Measurements from ENCODE around the gene RHOBTB3.

RHOBTB3 gene

GRCh38 chr5:95739857-95740256, 8.7 kb downstream of the RHOBTB3 start:
- no peaks in the 10 kb centered on the region for H3K9me3 Mint-ChIP-seq
- H3K27ac Mint-ChIP-seq, result no peak overlapping the region
- H3K4me3 Mint-ChIP-seq, result no peak overlapping the region
- no peaks in the 10 kb centered on the region for H3K4me1 Mint-ChIP-seq
- ATAC-seq, result no peak
- H3K27me3 Mint-ChIP-seq, result peaks cover 25% of the 10 kb centered on the region
- no peak for DNase-seq

- Mint-ChIP-seq H3K9me3 (no peaks in the 10 kb centered on the region), H3K27ac (no peak overlapping the region), H3K4me3 (no peak overlapping the region), H3K27me3 (peaks cover 19% of the 10 kb centered on the region), H3K4me1 (peaks cover 7% of the 10 kb centered on the region)
- ATAC-seq (no peak), DNase-seq (no peak)
Measured at GRCh38 chr5:95741458-95741857, 10.3 kb downstream of the RHOBTB3 start.

- no peak overlapping the region for H3K4me3 Mint-ChIP-seq
- no peak overlapping the region for H3K27ac Mint-ChIP-seq
- no peak for DNase-seq
- no peaks in the 10 kb centered on the region for H3K9me3 Mint-ChIP-seq
- no peak for ATAC-seq
- H3K27me3 Mint-ChIP-seq, result peaks cover 12% of the 10 kb centered on the region
- peaks cover 16% of the 10 kb centered on the region for H3K4me1 Mint-ChIP-seq
Measured at GRCh38 chr5:95743232-95743631, 12.1 kb downstream of the RHOBTB3 start.

GRCh38 chr5:95743877-95744276, 12.7 kb downstream of the RHOBTB3 start:
- ATAC-seq (no peak), DNase-seq (no peak)
- Mint-ChIP-seq H3K27ac (no peak overlapping the region), H3K4me3 (no peak overlapping the region), H3K27me3 (peaks cover 12% of the 10 kb centered on the region), H3K9me3 (no peaks in the 10 kb centered on the region), H3K4me1 (peaks cover 16% of the 10 kb centered on the region)

GRCh38 chr5:95746194-95746593, 15.1 kb downstream of the RHOBTB3 start:
- Mint-ChIP-seq H3K9me3 (no peaks in the 10 kb centered on the region), H3K27me3 (peaks cover 12% of the 10 kb centered on the region)
- ATAC-seq, result no peak

GRCh38 chr5:95746722-95747679, 15.9 kb downstream of the RHOBTB3 start:
- Mint-ChIP-seq H3K4me1 (peaks cover 16% of the 10 kb centered on the region), H3K4me3 (no peak overlapping the region), H3K9me3 (no peaks in the 10 kb centered on the region), H3K27ac (no peak overlapping the region), H3K27me3 (peaks cover 12% of the 10 kb centered on the region)
- peak; percentile 80 for ATAC-seq
- DNase-seq, result no peak

More at GRCh38 chr5:95746194-95746593, 15.1 kb downstream of the RHOBTB3 start:
- no peak for DNase-seq
- no peak overlapping the region for H3K4me3 Mint-ChIP-seq
- H3K4me1 Mint-ChIP-seq, result peaks cover 16% of the 10 kb centered on the region
- no peak overlapping the region for H3K27ac Mint-ChIP-seq

GRCh38 chr5:95748133-95748532, 17.0 kb downstream of the RHOBTB3 start:
- Mint-ChIP-seq H3K27me3 (peaks cover 12% of the 10 kb centered on the region), H3K4me1 (peaks cover 16% of the 10 kb centered on the region), H3K27ac (no peak overlapping the region), H3K4me3 (no peak overlapping the region), H3K9me3 (no peaks in the 10 kb centered on the region)
- ATAC-seq (no peak), DNase-seq (no peak)

- Mint-ChIP-seq H3K4me3 (no peak overlapping the region), H3K4me1 (peaks cover 2% of the 10 kb centered on the region), H3K27me3 (peaks cover 6% of the 10 kb centered on the region), H3K9me3 (no peaks in the 10 kb centered on the region), H3K27ac (no peak overlapping the region)
- ATAC-seq (no peak), DNase-seq (no peak)
Measured at GRCh38 chr5:95754545-95754944, 23.4 kb downstream of the RHOBTB3 start.

GRCh38 chr5:95759005-95759404, 27.9 kb downstream of the RHOBTB3 start:
- Mint-ChIP-seq H3K4me1 (peaks cover 38% of the 10 kb centered on the region), H3K4me3 (no peak overlapping the region), H3K27me3 (peaks cover 6% of the 10 kb centered on the region), H3K9me3 (no peaks in the 10 kb centered on the region), H3K27ac (peak overlapping the region in 1 of 2 donors; percentile 75)
- no peak for ATAC-seq
- no peak for DNase-seq

- no peak overlapping the region for H3K4me3 Mint-ChIP-seq
- no peak for ATAC-seq
- no peak for DNase-seq
- H3K27me3 Mint-ChIP-seq, result peaks cover 6% of the 10 kb centered on the region
- peaks cover 38% of the 10 kb centered on the region for H3K4me1 Mint-ChIP-seq
- H3K9me3 Mint-ChIP-seq, result no peaks in the 10 kb centered on the region
- peak overlapping the region in 1 of 2 donors; percentile 69 for H3K27ac Mint-ChIP-seq
Measured at GRCh38 chr5:95759634-95760033, 28.5 kb downstream of the RHOBTB3 start.

GRCh38 chr5:95760273-95761191, 29.4 kb downstream of the RHOBTB3 start:
- peak; percentile 91 for ATAC-seq
- peaks cover 6% of the 10 kb centered on the region for H3K27me3 Mint-ChIP-seq
- peaks cover 38% of the 10 kb centered on the region for H3K4me1 Mint-ChIP-seq
- peak overlapping the region; percentile 80 to 92 for H3K27ac Mint-ChIP-seq
- no peaks in the 10 kb centered on the region for H3K9me3 Mint-ChIP-seq
- DNase-seq, result peak in 1 of 2 donors; percentile 27
- H3K4me3 Mint-ChIP-seq, result peak overlapping the region; percentile 65 to 74

GRCh38 chr5:95761771-95762651, 30.9 kb downstream of the RHOBTB3 start:
- H3K4me1 Mint-ChIP-seq, result peaks cover 38% of the 10 kb centered on the region
- peaks cover 6% of the 10 kb centered on the region for H3K27me3 Mint-ChIP-seq
- no peak overlapping the region for H3K27ac Mint-ChIP-seq
- no peak for ATAC-seq
- DNase-seq, result no peak
- H3K9me3 Mint-ChIP-seq, result no peaks in the 10 kb centered on the region
- no peak overlapping the region for H3K4me3 Mint-ChIP-seq

GRCh38 chr5:95762652-95763041, 31.5 kb downstream of the RHOBTB3 start:
- Mint-ChIP-seq H3K4me3 (no peak overlapping the region), H3K27ac (no peak overlapping the region), H3K27me3 (peaks cover 6% of the 10 kb centered on the region), H3K4me1 (peaks cover 38% of the 10 kb centered on the region), H3K9me3 (no peaks in the 10 kb centered on the region)
- DNase-seq (no peak), ATAC-seq (no peak)

- H3K4me1 Mint-ChIP-seq, result peaks cover 38% of the 10 kb centered on the region
- H3K4me3 Mint-ChIP-seq, result no peak overlapping the region
- DNase-seq (no peak), ATAC-seq (no peak)
- H3K27ac Mint-ChIP-seq, result no peak overlapping the region
- no peaks in the 10 kb centered on the region for H3K27me3 Mint-ChIP-seq
- H3K9me3 Mint-ChIP-seq, result no peaks in the 10 kb centered on the region
Measured at GRCh38 chr5:95763941-95764340, 32.8 kb downstream of the RHOBTB3 start.

- no peaks in the 10 kb centered on the region for H3K9me3 Mint-ChIP-seq
- DNase-seq, result no peak
- no peak overlapping the region for H3K27ac Mint-ChIP-seq
- peaks cover 8% of the 10 kb centered on the region for H3K27me3 Mint-ChIP-seq
- ATAC-seq, result no peak
- H3K4me3 Mint-ChIP-seq, result no peak overlapping the region
- H3K4me1 Mint-ChIP-seq, result no peaks in the 10 kb centered on the region
Measured at GRCh38 chr5:95768731-95769130, 37.6 kb downstream of the RHOBTB3 start.
